Measurements from ENCODE around the gene KCNK7.
A peak's percentile ranks its signal among the peaks of the same experiment; 100 is the strongest.

DNA sequence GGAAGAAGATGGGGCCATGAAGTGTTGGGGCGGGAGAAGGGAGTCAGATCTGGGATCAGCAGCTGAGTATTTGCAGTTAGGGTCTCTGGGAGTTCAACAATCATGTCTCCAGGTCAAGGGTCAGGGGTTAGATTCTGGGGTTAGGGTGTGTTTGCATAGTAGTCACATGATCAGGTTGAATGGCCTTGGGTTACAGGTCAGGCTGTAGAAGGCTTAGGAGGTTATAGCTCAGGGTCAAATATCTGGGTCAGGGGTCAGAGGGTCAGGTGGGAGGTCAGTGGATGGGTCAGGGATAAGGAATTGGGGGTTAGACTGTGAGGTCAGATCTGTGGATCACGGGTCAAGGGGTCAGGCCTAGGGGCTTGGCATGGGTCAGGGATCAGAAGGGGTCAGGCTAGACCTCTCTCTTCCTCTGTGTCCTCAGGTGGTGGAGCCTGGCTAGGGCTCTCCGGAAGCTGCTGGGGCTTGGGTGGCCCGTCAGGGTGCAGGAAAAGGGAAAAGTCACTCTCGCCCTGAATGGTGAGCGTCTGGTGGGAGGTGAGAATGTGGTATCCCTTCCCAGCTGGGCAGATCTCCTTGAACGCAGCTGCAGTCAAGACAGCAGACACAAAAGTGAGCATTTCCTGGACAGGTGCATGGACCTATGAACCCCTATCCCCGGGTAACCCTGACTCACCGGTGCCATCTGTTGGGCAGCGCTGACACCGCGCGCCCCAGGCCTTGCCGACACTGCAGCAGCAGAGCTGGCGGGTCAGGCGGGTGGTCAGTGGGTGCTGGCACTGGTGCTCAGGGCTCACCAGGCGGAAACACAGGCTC lies 43.8 kb downstream of the KCNK7 start:
- TF ChIP-seq, protein P1, sequence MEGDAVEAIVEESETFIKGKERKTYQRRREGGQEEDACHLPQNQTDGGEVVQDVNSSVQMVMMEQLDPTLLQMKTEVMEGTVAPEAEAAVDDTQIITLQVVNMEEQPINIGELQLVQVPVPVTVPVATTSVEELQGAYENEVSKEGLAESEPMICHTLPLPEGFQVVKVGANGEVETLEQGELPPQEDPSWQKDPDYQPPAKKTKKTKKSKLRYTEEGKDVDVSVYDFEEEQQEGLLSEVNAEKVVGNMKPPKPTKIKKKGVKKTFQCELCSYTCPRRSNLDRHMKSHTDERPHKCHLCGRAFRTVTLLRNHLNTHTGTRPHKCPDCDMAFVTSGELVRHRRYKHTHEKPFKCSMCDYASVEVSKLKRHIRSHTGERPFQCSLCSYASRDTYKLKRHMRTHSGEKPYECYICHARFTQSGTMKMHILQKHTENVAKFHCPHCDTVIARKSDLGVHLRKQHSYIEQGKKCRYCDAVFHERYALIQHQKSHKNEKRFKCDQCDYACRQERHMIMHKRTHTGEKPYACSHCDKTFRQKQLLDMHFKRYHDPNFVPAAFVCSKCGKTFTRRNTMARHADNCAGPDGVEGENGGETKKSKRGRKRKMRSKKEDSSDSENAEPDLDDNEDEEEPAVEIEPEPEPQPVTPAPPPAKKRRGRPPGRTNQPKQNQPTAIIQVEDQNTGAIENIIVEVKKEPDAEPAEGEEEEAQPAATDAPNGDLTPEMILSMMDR (IDR thresholded peaks at IDR 0.05) = peak; percentile 46 to 84 (median 68)
- TF ChIP-seq POLR2A (IDR thresholded peaks at IDR 0.05) = peak; percentile 42 to 60

Data from Peyer's patch (tissue), 4 donors.